NCI-H524 treated with DMSO at 0.1 percent for 48 hours (cell line): ENCODE results near the gene NIPA2.

Source experiments
- DNase-seq: peaks from one replicate; lab custom pipeline; 2025; lab: John Stamatoyannopoulos, UW

The NIPA2 gene

DNA sequence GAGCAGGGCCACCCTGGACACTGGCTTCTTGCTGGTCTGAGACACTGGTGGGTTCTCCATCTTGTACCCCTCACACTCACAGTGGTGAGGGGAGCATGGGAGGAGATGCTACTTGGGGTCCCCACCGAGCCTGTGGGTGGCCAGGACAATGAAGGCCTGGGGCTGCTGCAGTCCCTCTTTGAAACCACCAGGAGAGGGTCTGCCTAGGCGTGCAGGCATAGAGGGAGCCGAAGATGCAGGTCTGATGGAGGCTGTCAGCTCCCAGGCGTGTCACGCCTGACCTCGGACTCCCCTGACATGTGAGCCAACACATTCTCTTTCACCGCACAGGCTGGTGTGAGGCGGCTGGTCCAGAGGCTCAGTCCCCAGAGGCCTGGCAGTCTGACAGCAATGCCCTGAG lies 39.1 kb downstream of the NIPA2 start:
- DNase-seq = no peak

DNA sequence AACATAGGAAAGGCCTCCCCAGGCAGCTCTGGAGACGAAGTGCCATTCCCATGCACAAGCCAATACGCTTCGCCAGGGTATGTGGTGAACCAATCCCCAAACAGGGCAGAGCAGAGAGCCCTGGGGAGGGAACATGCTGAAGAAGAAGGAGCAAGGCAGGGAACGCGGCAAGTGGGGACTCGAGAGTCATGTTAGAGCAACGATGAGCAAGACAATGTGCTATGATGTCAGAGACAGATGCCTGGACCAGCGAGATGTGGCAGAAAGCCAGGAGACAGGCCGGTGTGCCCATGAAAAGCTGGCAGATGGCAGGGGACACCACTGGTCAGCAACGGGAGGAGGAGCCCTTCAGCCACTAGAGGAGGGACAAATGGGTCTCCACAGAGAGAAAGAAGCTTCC lies 39.6 kb downstream of the NIPA2 start:
- no peak for DNase-seq

DNA sequence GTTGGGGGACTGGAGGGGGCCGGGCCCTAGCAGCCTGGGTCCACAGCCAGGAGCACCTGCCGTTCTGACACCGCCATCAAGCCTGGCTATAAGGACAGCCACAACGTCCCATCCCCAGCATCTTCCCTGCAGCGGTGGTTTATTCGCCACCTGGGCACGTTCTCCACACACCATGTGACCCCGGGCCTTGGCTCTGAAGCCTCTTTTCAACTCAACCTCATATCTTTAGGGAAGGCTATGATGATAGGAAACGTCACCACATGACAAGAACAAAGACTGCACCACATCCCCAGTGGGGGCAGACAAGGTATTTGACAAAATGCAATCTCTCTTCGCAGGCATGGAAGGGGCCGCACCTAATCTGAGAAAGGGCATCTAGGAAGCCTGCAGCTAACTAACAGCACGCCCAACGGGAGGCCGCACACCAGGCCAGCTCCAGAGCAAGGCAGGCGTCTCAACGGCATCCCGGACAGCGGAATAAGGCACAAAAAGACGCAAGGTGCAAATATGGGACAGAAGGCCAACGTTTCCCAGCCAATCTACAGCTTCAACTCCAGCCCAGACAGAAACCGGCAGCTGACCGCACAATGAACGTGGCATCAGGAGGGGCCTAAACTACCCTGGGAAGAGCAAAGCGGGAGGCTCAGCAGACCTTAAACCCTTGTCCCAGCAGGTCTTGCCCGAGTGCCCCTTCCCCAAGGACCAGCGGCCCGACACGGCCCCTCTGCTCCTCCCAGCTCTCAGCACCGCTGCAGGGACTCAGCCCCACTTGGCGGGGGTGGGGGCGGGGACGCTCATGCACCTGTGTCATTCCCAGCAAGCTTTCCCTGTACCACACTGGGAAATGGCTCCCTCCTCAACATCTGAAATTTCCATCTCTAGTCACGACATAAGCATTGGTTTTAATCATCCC lies 41.9 kb downstream of the NIPA2 start:
- DNase-seq = no peak

DNA sequence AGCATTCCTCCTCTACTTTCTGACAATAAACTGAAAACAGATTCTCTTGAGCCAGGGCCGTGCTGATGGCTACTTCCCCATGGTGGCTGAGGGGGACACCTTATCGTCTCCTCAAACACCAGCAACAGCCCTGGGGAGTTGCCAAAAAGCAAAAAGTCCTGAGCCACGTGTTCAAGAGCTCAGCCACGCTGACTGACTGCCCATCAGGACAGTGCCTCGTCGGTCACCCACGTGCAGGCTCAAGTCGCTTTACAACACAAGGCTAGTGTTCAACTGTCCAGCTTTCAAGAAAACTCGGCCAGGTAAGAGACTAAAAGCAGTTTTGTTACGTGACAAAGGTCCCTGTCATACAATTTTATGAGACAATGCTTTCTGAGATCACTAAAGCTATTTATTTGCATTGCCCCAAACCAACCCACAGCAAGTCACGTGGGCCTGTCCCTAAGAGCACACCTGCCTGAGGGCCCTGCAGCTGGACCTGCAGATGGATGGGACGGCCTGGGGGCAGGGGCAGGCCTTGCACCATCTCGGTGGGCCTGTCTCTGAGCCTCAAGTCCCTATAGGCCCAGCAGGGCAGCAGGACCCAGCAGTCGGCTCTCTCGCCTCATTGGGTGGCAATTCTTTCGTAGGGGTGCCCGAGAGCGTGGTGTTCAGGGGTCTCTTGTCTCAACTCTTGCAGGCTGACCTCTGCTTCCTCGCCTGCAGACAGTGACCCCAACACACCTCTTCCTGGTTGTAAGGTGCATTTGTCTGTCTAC lies 42.7 kb downstream of the NIPA2 start:
- no peak for DNase-seq

DNA sequence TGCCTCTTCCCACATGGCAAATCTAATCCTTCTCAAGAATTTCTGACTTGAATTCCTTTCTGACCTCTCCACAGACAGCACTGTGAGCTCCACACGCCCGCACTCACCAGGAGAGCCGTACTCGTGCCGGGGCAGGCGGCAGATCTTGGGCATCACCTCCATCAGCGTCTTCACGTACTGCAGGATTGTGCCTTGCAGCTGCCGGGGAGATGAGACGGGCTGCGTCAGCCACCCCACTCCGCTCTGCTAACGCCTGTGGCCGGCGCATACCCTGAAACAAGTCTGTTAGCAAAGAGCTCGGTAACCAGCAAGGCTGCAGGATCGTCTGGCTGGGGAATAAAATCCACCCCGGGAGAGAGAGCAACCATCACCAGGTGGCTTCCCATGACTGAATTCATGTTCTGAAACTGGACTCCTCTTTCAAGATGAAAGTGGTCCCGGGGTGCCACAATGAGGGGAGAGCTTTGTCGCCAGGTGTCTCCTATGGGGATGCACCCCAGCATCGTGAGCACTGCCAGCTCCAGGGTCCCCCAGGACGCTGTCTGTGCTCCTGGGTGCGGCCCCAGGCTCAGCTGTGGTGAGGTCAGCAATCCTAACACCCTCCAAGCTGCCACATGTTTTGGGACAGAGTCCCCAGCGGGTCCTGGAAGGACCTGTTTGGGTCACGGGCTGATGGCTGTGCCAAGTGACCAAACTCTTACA lies 43.4 kb downstream of the NIPA2 start:
- no peak for DNase-seq

DNA sequence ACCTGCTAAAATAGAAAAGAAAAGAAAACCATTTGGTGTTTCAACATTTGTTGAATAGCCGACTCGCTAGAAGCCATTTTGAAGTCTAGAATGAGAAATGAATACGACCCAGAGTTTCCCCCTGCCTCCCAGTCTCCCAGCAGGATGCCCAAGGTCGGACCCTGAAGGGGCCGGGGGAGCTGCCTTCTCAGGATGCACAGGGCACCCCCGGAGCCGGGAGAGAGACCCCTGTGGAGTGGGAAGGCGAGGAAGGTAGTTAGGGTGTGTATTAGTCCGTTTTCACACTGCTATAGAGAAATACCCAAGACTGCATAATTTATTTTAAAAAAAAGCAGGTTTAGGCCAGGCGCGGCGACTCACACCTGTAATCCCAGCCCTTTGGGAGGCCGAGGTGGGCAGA lies 44.7 kb downstream of the NIPA2 start:
- no peak for DNase-seq

DNA sequence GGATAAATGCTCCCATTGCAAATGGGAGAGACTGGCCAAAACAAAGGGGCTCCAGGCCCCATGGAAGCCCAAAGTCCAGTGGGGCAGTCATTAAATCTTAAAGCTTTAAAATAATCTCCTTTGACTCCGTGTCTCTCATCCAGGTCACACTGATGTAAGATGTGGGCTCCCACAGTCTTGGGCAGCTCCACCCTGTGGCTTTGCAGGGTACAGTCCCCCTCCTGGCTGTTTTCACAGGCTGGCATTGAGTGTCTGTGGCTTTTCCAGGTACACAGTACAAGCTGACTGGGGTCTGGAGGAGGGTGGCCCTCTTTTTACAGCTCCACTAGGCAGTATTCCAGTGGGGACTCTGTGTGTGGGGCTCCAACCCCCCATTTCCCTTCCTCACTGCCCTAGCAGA lies 45.9 kb downstream of the NIPA2 start:
- DNase-seq = no peak

DNA sequence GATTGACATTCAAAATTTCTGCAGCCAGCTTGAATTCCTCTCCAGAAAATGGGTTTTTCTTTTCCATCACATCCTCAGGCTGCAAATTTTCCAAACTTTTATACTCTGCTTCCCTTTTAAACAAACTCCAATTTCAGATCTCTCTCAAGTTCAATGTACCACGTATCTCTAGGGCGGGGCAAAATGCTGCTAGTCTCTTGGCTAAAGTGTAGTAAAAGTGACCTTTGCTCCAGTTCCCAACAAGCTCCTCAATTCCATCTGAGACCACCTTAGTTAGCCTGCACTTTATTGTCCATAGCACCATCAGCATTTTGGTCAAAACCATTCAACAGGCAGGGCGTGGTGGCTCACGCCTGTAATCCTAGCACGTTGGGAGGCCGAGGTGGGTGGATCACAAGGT lies 46.7 kb downstream of the NIPA2 start:
- no peak for DNase-seq

DNA sequence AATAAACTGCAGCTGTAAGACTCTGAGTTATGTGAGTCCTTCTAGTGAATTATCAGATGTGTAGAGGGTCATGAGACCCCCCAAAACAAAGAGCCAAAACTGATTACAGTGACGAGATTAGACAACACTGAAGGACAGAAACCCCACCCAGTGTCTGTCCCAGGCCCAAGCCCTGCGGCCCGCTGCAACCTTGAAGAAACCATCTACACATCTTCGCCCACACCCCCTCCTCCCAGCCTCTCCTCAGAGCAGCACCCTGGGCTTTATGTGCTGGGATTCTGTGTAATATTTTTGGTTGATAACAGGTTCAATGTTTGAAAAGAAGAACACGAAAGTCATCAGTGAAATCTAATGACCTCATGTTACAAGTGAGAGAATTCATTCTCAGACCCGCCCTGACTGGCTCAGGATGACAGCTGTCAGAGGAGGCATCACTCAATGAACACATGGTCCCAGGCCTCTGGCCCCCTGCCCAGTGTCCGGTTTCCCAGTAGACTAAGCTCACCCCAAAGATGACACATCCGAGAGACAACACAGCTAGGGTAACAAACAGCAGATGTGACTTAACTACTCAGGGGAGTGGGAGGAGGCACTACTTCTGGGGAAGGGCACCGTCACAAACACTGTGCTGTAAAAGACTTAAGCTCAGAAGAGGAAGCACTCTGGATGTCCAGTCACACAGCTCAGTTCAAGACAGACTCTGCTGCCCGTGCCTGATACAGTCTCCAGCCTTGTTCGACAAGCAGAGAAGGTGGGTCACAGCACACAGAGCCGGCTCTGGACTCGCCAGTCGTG lies 48.9 kb downstream of the NIPA2 start:
- DNase-seq = no peak

DNA sequence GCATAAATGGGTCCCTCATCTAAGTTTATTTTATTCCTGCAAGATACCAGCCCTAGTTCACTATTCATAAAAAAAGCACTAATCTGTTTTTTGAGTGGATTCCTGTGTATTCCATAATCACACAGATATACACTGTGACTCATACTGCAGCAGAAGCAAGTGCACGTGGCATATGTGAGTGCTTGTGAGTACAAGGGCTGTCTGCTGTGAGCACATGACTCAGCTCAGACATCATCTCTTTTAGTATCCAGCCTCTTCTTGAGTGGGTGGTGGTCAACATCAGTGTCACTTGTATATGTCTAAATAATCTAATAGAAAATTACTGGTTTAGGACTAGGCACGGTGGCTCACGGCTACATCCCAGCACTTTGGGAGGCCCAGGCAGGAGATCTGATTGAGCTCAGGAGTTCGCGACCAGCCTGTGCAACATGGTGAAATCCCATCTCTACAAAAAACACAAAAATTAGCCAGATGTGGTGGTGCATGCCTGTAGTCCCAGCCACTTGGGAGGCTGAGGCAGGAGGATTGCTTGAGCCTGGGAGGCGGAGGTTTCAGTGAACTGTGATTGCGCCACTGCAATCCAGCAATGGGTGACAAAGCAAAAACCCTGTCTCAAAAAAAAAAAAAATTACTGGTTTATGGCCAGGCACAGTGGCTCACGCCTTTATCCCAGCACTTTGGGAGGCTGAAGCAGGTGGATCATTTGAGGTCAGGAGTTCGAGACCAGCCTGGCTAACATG lies 49.8 kb downstream of the NIPA2 start:
- no peak for DNase-seq

DNA sequence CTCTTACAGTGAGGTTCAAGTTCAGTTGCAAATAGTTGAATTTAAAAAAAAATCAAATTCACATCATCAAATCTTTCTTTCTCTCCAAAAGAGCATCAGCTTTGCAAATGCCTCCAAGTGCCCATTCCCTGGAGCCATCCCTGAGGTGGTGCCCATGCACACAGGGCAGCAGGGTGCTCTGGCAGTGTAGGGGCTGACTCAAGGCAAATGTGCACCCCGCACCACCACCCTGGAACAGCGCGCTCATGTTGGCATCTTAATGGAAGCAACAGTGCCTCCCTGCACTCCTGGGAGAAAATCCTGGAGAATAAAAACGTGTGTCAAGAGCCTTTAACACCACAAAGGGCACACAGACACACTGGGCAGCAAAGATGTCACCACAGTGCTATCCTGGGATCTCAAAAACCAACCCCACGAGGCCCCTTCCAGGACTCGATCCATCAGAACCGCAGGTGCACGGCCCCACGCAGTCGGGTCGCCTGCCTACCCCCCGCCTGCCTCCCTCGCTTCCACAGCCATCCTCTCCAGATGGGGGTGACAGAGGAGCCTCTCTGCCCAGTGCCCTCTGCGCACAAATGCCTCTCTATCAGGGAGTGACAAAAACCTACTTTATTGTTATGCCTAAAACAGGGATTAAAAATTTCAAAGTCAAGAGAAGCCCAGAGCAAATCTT lies 50.8 kb downstream of the NIPA2 start:
- DNase-seq = no peak

DNA sequence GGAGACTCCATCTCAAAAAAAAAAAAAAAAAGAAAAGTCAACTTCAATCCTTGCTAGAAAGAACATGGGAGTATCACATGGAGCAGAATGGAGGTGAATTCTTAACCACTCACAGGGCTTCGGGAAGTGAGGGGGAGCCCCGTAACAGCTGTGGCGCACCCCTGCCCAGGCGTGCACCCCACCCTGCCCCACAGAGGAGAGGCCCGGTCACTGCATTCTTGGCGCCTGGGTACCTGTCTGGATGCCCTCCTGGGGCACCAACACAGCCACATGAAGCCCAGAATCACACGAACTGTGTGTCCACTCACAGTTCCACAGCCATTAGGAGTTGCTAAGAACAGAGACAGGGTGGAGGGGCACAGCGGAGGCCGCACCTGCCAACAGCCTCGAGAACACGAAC lies 51.8 kb downstream of the NIPA2 start:
- no peak for DNase-seq

DNA sequence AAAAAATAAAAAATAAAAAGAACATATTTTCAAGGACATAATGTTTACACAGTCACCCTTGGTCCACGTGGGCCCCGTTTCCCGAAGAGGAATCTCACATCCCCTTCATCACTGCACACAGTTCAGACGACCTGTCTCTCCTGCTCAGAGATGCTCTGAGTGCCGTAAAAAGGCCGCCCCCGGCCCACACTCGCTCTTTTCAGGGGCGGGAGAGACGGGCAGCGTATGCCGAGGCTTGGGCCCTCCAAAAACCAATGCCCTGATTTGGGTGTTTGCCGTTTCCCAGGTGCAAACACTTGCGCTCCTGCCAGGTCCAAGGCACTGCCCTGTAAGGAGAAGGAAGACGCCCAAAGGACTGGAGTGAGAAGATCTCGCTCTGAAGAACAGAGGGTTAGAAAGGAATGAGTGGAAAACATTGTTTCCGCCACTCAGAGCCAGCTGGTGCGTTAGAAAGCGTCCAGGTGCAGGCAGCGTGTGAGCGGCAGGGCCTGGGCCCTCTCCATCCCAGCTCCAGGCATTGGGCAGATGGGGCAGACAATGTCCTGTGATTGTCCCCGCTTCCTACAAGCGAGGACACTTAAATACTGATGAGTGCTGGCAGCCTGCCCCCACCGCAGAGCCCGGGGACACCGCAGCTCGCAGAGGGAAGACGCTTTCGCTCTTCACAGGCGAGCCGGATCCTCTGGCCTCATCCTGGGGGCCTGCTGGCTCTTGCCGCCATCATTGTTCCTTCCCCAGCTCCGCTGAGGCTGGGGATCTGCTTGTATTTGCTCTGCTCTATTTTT lies 53.2 kb downstream of the NIPA2 start:
- no peak for DNase-seq

DNA sequence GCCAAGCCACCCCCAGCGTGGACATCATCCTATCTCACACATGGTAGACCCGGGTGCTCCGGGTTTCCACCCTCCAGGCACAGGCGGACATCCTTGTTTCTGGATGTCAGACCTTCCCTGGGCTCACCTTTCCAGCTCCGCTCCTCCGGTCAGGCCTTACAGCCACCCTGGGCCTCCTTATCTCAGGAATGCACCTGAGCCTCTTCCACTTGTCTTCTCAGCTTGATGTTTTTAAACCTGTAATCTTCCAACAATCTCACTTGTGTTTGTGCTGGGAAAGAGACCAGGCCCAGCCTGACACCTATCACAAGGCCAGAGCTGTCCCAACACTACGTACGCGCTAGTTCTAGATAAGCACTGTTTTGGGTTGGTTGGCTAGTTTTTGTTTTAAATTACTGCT lies 53.9 kb downstream of the NIPA2 start:
- no peak for DNase-seq

DNA sequence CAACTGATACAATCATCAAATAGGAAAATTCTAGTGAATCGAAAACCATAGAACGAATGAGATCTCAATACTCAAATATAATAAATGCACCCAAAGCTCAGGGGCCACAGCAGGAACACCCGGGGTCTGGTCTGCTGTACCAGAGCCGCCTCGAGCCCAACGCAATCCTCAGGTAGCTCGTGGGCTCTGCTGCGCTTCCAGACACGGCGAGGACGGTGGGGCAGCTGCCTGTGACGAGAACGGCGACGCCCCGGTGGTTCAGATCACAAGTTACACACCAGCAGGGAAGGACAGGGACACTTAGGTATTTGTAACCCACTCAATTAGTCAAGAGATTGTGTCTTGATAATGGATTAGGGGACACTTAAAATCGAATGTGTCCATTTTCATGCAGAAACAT lies 54.6 kb downstream of the NIPA2 start:
- DNase-seq = no peak

DNA sequence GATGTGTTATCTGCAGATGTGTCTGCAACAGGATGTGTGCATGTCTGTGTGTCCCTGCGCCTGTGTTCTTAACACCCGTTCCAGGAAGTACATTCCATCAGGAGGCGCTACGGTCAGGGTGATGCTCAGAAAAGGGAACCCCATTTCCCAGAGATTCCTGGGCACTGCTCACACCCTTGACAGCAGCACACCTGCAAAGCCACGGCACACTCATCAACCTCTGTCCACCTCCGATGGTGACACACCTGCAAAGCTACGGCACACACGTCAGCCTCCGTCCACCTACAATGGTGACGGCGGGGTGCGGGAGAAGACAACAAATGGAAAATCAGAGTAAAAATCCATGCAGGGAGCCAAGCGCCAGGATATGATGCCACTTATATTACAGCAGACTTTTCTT lies 55.4 kb downstream of the NIPA2 start:
- DNase-seq = no peak

DNA sequence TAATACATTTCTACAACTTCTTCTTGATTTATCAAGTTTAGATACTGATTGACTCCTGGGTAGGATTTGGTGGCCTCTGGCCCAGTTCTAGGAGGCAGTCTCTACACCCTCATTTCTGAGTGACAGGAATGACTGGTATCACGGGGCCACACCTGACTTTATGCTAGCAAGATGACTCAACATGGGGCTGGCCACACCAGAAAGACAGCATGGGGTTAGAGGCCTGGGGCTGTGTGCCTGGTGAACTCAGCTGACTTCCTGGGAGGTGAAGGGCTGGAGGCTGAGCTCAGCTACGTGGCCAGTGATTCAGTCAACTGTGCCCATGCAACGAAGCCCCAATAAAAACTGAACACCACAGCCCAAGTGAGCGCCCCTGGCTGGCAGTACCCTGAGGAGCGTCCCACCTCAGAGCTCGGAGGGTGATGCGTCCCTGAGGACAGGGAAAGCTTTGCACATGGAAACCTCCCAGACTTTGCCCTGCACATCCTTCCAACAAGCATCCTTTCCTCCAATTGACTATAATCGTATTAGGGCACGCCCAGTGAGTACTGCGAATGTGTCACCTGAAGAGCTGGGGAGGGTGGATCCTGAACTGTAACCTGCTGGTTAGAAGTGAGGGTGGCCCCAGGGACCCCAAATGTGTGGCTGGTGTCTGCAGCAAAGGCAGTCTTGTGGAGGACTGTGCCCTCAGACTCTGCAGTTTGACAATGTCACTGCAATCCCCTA lies 57.2 kb downstream of the NIPA2 start:
- DNase-seq = no peak

DNA sequence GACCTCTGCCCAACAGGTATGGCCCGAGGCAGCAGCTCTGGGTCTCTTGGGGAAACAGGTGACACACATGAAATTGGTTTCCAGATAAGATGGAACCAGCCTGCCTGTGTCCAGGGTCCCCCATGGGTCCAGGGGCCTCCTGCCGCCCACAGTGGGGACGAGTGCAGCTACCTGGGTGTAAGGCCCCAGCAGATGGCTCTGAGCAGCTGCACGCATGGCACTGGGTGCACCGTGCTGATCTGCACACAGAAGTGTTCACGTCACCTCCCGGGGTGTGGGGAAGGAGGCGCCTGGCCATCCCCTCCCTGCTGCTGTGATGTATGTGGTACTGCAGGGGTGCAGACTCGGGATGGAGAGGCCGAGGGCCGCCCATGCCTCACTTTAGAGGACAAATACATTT lies 63.6 kb downstream of the NIPA2 start:
- DNase-seq = no peak

DNA sequence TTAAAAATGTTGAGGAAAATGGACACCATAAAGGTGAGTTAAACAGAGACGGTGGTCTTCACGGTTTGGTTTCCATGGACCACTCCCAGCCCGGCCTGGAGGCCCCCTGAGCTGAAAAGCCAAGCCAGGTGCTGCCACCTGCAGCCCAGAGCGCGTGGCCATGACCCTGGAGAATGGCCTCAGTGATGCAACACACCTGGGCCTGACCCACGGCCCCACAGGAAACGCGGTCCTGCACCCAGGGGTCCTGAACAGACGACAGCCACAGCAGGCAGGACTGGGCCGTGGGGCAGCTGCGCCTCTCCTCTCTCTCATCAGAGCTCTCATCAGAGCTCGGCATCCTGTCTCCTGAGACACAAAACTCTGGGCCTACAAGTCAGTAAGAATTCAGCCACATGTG lies 64.1 kb downstream of the NIPA2 start:
- DNase-seq = no peak
